HG03520 (cell line): ENCODE results near the gene FMN2.
"Not testable (repeated sequence)": the region's sequence is repeated elsewhere in the genome, so short reads cannot be mapped to it uniquely, and the experiment has no call there.

Experiments used
- ATAC-seq: cut with Tn5 transposase; IDR thresholded peaks from one replicate; pipeline ENCODE4 v1.9.1; 2021; ENCODE audit warnings: mild to moderate bottlenecking, moderate library complexity; ENCODE audit not compliant: unreplicated experiment

The FMN2 gene

GRCh38 chr1:240134596-240134995 is 42.9 kb downstream of the FMN2 start:
- ATAC-seq = no peak

DNA sequence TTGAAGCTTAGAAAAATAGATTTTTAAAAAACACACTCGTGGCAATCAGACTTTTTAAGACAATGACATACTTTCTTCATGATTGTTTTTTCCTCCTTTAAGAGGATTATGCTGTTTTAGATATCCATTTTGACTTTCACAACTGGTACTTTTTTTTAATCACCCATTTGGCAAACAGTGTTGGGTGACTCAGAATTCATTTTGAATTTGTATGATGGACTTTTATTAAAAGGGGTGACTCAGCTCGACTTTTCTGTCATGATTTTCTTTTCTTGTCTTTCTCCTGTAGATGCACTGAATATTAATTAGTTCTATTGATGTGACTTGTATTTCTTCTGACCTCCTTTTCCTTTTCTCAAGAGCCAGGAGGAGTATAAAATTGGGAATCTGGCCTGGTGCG is 44.7 kb downstream of the FMN2 start:
- no peak for ATAC-seq

DNA sequence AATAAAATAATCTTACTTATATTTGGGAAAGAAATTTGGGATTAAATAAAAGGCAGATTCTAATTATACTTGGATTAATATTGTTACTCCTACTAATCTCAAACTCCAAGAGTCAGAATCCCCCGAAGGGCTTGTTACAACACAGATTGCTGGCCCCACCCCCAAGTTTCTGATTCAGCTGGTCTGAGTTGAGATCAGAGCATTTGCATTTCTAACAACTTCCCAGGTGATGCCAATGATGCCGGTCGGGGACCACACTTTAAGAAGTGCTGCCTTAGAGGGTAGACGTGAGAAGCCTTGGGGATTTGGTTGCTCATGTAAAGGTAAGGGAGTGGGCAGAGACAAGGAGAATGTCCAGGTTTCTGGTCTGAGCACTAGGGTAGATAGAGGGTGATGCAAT is 47.2 kb downstream of the FMN2 start:
- ATAC-seq = no peak

- no peak for ATAC-seq
Measured at GRCh38 chr1:240139511-240139910, 47.8 kb downstream of the FMN2 start.

DNA sequence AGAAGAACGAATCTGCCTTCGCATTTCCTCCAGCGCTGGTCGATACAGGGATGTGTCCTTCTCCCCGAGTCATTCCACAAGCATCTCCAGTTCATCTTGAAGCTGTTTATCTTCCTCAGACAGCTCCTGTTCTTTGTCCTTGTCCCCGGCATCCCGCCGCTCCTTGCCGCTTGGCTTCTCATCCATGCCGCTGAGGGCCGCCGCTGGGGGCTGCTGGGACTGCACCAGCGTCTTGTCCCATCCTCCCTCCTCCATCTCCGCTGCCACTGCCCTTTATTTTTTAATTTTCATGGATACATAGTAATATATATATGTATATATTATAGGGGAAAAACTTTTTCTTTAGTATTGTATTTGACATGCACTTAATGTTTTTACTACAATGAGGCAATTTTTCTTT is 53.4 kb downstream of the FMN2 start:
- no peak for ATAC-seq

DNA sequence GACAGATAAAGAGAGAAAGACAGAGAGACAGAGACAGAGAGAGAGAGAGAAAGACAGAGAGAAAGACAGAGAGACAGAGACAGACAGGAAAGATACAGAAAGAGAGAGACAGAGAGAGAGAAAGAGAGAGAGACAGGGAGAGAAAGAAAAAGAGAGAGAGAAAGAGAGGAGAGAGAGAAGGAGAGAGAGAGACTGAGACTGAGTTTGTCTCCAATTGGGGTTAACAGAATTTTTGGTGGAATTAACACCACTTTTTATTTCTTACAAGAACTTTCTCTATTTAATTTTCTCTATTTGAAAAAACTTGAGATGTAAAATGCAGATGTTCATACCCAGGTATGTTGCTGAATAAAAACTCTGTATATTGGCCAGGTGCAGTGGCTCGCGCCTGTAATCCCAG is 56.6 kb downstream of the FMN2 start:
- no peak for ATAC-seq

- no peak for ATAC-seq
Measured at GRCh38 chr1:240149484-240150094, 57.9 kb downstream of the FMN2 start.

DNA sequence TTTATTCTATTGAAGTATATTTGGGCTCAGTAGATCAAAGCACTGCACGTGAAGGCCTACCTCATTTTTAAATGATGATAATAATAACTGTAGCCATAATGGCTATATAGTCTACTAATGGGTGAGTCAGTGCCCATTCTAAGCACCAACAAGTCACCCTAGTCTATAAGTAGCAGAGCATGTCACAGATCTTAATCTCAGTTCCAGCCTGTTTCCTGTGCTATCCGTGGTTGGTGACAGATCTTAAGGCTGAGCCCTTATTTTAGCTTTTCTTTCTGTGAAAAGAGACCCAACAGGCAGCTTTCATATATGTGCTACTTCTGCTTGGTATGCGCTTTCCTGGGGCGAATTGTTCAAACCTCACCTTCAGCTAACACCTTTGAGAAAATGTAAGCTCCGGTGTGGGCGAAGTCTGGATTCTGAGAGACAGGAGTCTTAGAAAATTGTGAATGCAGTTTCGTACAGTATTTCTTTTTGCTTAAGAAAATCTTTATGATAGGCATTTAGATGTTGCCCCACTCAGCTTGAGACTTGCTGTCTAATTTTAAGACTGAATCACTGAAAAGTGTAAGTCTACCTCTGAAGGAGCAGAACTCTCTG is 59.6 kb downstream of the FMN2 start:
- no peak for ATAC-seq

DNA sequence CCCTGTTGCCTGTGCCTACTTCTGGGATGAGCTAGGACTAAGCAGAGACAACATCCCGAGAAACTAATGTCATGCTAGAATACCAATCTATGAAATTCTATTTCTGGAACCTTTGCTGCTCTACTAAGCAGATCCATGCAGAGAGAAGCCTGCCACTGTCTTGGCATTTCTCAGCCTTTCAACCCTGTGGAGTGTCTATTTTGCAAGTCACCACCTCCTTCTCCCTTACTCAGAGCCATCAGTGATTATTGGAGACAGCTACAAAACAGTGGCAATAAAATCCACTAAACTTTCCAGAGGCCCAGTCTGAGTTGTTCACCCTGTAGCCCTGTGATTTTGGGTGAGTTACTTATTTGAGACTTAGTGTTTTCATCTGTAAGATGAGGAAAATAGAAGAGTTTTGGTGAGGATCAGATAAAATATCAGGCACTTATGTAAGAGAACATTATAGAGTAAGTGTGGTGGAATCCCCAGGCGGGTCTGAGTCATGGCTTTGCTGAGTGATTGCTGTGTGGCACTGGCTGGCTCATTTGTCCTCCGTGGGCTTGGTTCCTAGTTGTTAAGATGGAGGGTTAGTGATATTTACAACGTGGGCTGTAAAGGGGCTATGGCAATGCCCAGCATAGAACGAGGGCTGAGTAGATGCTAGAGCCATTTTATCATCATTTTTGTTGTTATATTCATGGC is 61.1 kb downstream of the FMN2 start:
- ATAC-seq = no peak

- no peak for ATAC-seq
Measured at GRCh38 chr1:240155605-240156004, 63.9 kb downstream of the FMN2 start.

GRCh38 chr1:240164742-240165141 is 73.1 kb downstream of the FMN2 start:
- ATAC-seq = no peak

DNA sequence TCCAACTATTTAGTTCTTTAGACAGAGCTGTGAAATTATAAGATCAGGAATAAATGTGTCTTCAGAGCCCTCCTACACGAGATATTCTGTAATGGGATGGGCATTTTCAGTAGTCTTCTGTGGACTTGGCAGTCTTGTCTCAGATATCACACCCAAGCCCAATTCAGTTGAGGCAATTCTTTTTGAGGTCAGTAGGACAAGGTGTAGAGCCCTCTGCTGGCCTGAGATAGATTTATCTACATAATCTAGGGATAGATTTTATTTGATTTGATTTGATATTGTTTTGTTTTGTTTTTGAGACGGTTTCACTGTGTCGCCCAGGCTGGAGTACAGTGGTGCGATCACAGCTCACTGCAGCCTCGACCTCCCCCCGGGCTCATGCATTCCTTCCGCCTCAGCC is 77.5 kb downstream of the FMN2 start:
- ATAC-seq = no peak

DNA sequence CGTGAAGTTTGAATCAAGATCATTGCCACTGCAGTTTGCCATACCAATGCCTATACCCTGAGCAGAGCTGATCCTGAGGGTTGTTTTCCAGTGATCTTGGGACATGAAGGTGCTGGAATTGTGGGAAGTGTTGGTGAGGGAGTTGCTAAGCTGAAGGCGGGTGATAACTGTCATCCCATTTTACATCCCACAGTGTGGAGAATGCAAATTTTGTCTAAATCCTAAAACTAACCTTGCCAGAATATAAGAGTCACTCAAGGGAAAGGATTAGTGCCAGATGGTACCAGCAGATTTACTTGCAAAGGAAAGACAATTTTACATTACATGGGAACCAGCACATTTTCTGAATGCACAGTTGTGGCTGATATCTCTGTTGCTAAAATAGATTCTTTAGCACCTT is 78.6 kb downstream of the FMN2 start:
- no peak for ATAC-seq

DNA sequence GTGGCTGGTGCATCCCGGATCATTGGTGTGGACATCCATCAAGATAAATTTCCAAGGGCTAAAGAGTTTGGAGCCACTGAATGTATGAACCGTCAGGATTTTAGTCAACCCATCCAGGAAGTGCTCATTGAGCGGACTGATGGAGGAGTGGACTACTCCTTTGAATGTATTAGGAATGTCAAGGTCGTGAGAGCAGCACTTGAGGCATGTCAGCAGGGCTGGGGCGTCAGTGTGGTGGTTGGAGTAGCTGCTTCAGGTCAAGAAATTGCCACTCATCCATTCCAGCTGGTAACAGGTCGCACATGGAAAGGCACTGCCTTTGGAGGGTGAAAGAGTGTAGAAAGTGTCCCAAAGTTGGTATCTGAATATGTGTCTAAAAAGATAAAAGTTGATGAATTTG is 79.1 kb downstream of the FMN2 start:
- ATAC-seq = no peak

- ATAC-seq = no peak
Measured at GRCh38 chr1:240171907-240172306, 80.2 kb downstream of the FMN2 start.

DNA sequence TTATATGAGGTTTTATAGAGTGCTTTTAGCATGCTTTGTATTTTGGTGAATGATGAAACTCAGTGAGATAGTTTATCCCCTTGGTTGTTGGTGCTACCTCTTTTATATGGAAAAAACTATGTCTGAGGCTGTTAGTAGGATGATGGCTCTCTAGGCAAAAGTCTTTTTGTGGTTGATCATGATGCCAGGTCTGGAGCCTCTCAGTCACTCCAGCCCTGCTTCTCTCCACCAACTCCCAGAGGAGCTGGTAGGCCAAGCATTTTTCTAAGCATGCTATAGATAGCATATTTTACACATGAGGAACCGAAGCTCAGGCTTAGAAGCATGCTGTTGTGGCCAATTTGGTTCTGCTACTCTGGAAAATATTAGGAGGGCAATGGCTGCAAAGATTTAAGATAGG is 82.2 kb downstream of the FMN2 start:
- ATAC-seq = no peak

DNA sequence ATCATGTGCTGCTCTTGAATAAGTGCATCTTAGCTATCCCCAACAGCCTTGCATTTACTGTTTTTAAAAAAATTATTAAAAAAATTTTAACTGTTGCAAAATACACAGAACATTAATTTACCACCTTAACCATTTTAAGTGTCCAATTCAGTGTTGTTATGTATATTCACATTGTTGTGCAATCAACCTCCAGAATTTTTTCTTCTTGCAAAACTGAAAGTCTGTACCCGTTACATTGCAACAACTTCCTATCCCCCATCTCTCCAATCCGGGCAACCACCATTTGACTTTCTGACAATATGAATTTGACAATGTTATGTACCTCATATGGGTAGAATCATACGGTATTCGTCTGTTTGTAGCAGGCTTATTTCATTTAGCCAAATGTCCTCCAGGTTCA is 83.1 kb downstream of the FMN2 start:
- ATAC-seq = no peak

GRCh38 chr1:240178366-240178765 is 86.7 kb downstream of the FMN2 start:
- ATAC-seq = no peak

DNA sequence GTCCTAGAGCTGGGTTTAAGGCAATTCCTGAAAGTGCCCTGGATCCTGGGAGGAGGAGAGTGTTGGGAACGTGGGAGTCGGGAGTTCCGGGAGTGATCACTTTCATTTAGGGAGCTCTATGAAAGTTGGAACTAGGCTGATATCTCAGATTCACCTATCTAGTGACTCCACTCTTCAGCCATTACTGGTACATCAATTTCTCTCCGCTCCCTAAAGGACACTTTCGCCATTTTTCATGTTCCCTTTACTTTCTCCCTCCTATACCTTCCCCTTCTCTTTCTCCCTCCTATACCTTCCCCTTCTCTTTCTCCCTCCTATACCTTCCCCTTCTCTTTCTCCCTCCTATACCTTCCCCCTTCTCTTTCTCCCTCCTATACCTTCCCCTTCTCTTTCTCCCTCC is 93.0 kb downstream of the FMN2 start:
- ATAC-seq = not testable (repeated sequence)

DNA sequence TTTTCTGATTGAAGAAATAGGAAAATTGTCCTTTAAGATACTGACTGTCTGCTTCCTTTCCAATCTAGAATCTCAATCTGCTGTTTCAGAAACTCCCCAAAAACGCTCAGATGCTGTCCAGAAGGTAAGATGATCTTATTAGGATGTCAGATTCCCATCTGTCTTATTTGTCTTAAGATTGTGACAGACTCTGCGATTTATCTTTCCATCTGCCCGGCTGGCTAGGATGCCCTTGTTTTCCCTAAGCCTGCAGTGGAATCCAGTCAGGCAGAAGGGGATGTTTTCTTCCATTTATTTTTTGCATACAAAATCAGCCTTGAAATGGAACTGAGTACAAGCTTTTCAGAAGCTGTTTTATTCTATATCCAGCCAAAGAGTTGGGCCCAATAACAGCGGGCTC is 96.5 kb downstream of the FMN2 start:
- ATAC-seq = no peak

- no peak for ATAC-seq
Measured at GRCh38 chr1:240189386-240189989, 97.8 kb downstream of the FMN2 start.

GRCh38 chr1:240190881-240191401 is 99.3 kb downstream of the FMN2 start:
- no peak for ATAC-seq
